GM12891 (cell line): ENCODE results near the gene CEACAM1.

Experiments used
- POLR2A ChIP-seq: IDR thresholded peaks from 2 replicates; pipeline ENCODE4 v1.6.1; 2011; ENCODE audit warnings: low read depth, low read length, control low read depth
- POLR2AphosphoS5 ChIP-seq: IDR thresholded peaks from 2 replicates; pipeline ENCODE4 v1.6.1; 2011; ENCODE audit warnings: low read depth, low read length, control low read depth
- TAF1 ChIP-seq: IDR thresholded peaks from 2 replicates; pipeline ENCODE4 v1.6.1; 2011; ENCODE audit warnings: low read depth, low read length, control low read depth

- TF ChIP-seq POLR2AphosphoS5 (no peak), POLR2A (no peak), TAF1 (no peak)
These were observed 48.7 kb upstream of the CEACAM1 start for GRCh38 chr19:42577016-42577415.
